GM10847 (cell line): Measurements from ENCODE around the gene DDX52.
A peak's percentile ranks its signal among the peaks of the same experiment; 100 is the strongest.

Source experiments
- POLR2A ChIP-seq: IDR thresholded peaks from 2 replicates; pipeline ENCODE4 v1.6.1; 2011; ENCODE audit not compliant: insufficient read length; ENCODE audit errors: extremely low read depth

The DDX52 gene

DNA sequence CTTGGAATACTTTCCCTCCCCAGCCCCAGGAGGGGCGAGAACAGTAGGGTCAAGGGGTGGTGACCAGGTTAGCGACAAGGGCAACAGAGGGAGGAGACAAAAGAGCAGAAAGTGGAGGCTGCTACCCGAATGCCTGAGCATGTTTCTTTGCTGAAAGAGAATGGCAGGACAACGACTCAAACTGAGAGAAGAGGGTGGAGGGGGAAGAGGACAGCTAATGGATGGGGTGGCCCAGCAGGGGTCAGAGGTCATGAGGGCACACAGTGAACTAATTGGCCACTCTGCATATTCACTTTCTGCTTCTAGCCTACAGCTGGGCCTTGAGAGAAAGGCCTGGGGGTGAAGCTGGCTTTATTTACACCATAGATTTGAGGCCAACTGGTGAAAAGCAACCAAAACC is 19.1 kb upstream of the DDX52 start:
- TF ChIP-seq POLR2A = no peak

DNA sequence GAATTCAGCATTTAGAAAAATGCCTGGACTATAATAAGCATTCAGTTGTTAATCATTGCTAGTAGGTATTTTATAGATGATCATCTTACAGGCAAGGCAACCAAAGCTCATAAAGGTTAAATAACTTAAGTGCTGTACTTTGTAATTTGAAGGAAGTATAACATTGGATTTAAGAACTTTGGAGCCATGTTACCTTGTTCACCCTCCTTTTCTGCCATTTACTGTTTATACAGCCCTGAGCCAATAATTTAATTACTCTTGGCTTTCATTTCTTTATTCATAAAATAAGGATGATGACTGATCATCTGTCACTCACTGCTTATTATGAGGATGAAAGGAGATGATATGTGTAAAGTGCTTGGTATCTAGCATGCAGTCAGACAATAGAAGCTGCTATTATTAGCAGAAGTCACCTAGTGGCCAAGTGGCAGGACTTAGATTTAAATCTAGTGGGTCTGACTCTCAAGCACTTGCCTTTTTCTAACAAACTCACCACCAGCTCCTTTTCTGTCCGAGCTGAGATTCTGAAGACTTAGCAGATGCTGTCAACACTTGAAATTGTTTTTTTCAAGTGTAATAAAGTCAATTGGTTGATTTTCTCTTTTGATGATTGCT is 18.3 kb upstream of the DDX52 start:
- TF ChIP-seq POLR2A = no peak

DNA sequence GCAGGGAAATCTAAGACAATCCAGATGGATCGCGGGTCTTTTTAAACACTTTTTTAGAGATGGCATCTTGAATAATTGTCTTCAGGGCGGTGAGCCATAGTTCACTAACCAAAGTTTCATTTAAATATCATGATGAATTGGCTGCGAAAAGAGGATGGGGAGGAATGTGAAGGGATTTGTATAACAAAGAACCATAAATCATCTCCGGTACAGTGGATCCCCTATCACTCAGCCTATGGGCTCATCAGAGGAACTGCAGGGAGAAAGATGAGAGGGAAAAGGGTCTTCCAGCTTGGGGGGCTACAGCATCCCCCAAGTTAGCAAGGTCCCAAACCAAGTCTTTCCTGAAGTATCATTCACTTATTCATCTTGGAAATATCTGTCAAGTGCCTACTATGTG is 16.7 kb upstream of the DDX52 start:
- no peak for TF ChIP-seq POLR2A

DNA sequence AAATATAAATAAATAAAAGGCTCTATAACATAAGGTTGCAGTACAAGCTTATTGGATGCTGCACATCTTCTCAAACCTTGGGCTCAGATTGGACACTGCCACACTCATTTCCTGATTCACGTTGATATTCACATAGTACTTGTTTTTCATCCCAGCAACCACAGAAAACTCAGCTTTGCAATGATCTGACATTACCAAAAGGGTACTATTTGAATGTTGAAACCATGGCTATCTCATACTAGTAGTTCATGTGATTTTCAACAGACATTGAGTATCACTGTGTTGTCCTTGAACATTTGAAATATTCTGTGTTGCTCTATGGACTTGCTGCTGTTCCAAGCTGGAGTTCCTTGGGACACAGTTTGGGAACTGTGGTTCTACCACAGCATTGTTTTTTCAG is 14.0 kb upstream of the DDX52 start:
- no peak for TF ChIP-seq POLR2A

DNA sequence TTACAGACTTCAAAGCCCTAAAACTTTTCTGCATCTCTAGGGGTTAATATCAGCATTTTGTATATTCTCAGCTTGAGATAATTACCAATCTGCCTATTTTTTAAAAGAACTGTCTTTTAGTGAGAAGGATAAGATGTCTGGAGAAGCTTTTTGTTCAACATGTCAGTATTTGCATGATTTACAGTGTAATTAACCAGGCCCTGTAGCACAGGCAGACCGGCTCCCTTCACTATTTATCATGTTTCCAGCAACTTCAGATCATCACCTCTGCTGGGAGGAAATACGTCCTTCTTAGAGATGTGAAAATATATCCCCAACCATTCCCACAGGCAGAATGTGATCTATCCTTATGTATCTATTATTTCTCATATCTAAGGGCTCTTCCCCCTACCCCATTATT is 8.6 kb upstream of the DDX52 start:
- no peak for TF ChIP-seq POLR2A

DNA sequence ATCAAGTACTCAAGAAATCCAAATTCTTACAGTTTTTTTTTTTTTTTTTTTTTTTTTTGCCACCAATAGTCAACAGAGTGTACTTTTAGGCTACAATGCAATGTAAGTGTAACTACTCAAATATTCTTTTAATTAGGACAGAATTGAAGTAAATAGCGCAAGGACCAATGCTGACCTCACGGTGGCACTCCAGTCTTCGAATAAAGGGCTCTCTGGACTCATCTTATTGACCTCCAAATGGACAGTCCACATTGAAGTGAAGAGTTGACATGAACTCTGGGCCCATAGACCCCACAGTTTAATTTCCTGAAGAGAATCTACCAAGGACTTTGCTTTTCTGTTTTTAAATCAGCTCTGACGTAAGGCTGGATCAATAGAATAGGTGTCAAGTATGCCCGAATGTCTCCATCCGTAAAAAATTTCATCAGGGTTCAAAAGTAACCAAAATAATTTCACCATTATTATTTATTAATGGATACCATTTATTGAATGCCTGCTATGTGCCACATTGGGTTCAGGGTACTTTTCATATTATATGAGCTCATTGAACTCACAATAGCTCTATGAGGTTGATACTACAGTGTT is 7.3 kb upstream of the DDX52 start:
- no peak for TF ChIP-seq POLR2A

DNA sequence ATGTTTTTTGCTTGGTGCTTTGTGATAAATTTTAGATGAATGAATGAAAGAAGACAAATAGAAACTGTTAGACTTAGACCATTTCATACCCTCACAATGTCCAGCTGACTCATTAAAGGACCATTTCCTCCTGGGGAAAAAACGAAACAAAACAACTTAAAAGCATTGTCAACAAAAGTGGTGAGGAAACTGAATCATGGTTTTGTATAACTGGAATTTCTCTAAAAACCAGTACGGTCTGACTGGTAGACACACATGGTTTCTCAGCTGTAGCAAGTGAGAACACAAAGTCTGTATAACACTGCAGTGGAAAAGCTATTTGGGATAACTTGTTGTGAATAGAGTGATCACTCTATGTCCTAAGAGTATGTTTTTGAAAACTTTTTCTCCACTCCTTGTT is 5.3 kb upstream of the DDX52 start:
- TF ChIP-seq POLR2A = no peak

DNA sequence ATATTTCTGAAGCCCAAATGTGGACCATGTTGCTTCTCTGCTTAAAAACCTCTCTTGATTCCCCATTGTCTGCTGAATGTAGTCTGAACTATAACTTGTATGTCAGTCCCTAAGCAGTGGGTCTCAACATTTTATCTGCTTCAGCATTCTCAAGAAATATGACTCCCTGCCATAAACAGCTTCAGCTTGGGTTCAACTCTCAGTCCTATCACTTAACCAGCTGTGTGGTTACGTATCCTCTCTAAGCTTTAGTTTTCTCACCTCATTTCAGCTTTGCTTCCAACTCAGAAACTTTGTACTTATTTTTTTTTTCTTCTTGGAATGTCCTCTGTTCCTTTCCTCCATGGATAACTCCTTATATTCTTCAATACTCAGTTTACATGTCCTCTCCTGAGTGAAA is 4.6 kb upstream of the DDX52 start:
- no peak for TF ChIP-seq POLR2A

DNA sequence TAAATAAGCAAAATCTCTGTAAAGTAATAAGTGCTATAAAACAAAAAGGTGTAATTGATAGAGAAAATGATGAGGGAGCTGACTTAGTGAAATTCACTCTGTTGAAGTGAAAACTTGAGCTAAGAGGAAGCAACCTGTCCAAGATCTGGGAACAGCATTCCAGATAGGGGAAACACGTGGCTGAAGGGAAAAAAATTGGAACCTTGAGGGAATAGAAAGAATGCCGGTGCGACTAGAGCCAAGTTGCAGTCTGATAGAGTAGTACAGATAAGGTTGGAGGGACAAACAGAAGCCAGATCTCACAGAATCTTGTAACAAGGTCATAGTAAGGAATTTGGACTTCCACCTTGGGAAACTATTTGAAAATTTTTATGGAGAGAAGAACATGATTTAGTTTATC is 623 bp upstream of the DDX52 start:
- no peak for TF ChIP-seq POLR2A

DNA sequence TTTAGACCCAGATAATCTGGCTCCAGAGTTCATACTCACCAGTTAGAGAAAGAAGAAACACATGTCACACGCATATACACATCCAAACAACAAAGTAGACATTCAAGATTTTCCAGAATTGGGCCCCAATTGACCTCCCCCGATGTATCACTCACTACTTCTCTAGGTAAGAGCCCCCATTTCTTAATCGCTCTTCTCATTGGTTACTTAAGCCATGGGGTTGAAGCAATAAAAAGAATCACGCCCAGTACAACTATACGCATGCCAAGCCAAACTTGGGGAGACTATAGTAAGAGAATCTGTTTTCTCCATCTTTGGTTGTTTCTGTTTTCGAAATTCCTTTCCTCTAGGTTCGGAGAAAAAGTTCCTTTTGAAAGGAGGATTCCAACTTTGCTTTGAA is 565 bp downstream of the DDX52 start:
- no peak for TF ChIP-seq POLR2A

DNA sequence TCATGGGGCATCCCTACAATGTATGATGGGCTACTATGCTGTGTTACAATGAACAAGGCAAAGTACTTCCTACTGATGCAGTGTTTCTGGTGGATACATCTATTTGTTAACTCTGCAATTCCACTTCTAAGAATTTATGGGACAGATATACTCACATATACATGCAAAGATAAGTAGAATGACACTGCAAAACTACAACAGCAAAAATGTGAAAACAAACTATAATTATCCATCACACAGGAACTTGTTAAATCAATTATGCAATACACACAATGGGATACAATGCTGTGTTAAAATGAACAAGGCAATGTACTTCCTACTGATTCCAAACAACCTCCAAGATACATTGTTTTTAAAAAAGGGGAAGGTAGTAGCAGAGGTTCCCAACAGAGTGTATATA is 3.2 kb downstream of the DDX52 start:
- no peak for TF ChIP-seq POLR2A

DNA sequence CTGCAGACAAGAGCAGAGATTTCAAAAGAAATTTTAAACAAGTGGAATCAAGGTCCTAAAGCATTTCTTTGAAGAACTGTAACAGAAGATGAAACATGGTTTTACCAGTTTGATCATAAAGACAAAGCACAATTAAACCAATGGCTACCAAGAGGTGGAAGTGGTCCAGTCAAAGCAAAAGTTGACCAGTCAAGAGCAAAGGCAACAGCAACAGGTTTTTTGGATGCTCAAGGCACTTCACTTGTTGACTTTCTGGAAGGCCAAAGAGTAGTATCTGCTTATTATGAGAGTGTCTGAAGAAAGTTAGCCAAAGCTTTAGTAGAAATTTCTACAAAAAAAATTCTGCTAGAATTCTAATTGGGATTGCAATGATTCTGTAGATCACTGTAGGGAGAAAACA is 5.3 kb downstream of the DDX52 start:
- TF ChIP-seq POLR2A = no peak

DNA sequence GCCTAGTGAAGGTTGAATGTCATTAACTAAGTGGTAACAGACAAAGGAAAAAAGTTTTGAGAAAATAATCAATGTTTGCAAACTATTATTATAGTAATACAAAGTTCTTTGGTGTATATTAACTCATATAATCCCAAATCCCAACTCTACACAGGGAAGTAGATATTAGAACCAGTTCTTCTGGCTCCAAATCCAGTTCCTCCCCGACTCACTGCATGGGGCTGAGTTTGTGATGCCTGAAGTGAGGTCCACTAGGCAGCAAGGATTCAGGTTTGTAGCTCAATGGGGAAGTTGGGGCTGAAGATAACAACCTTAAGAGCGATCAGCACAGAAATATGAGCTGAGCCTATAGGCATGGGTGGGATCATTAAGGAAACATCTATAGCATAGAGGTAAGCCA is 28.4 kb downstream of the DDX52 start:
- TF ChIP-seq POLR2A = no peak

DNA sequence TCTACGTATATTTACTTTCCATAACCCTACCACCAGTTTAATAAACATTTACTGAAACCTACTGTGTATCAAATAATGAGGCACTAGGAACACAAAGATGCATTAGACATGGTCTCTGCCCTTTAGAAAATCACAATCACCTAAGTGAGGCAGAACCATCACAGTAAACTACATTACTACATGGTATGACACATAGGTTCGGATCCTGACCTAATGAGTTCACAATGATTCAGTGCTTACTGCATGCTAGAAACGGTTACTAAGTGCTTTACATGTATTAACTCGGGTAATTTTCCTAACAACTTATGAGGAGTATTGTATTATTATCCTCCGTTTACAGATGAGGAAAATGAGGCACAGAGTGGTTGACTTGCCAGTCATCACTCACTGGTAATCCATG is 28.9 kb downstream of the DDX52 start:
- TF ChIP-seq POLR2A = no peak

DNA sequence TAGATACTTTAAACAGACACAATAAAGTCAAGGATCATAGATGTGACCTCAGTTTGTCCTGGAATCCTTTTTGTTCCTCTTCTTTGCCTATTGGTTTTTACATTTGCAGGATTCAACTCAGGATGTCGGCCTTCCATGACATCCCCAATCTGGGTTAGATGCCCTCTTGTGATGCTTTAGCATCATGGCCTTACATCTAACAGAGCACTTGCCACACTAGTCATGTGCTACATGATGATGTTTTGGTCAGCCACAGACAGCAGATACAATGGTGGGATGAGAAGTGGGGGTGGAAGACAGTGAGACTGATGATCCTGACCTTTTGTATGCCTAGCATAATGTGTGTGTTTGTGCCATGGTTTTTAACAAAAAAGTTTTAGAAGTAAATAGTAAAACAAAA is 32.3 kb downstream of the DDX52 start:
- TF ChIP-seq POLR2A = no peak

DNA sequence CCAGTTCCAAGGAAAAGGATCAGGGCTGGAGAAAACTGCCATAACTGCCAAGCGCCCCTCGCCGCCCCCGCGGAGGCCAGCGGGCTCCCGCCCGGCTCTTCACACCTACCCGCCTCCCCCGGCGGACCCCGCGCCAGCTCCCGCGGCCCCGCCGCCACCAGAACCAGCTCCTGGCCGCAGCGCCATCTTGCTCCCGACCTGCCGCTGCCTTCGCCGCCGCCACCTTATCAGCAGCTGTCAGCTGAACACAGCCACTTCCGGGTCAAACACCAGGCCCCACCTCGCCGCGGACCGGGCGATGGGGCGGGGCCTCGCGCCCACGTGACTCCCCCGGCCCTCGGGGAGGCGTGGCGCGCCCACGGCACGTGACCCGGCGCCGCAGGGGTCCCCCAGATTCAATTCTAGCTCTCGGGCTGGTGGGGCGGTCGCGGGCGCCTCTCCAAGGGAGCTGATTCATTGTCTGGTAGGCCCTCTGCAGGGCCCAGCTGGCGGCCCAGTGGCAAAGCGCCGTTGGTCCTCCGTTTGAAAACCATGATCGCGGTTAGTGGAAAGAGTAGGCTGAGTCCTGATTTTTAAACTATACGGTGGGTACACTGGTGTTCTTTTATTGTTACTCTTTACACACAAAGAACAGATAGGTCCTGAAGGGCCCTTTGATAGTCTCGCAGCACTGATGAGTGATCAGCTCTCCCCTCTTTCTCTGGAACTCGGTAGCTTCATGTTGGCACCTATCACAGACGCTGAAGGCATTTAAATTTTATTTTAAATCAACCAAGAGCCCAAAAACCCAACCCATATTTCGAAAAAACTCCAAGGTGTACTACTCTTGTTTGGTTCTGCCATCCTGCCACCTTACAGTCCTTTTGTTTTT is 33.8 kb downstream of the DDX52 start, which contains the start of gene SYNRG:
TSS of gene SYNRG (minus strand) at position 249 of the 871 bp plus-strand sequence. CDS start at position 186, 63 bp downstream.
- peak; percentile 96 for TF ChIP-seq POLR2A
